Nephron progenitor cell (in vitro differentiated cells): ENCODE measurements around the gene RAP1B.
"Not testable (repeated sequence)": the region's sequence is repeated elsewhere in the genome, so short reads cannot be mapped to it uniquely, and the experiment has no call there.

Source experiments
- DNase-seq: peaks from one replicate; pipeline ENCODE4 v3.0.0; 2021
- H3K27ac Mint-ChIP-seq: 2 replicates; pipeline ENCODE4 v1.8.0; 2021; ENCODE audit warnings: mild to moderate bottlenecking, moderate library complexity, mixed read lengths
- H3K27me3 Mint-ChIP-seq: 2 replicates; pipeline ENCODE4 v1.8.0; 2021; ENCODE audit warnings: mild to moderate bottlenecking, low read depth, mixed read lengths; ENCODE audit not compliant: poor library complexity
- H3K36me3 Mint-ChIP-seq: 2 replicates; pipeline ENCODE4 v1.8.0; 2021; ENCODE audit warnings: low read depth, mixed read lengths
- H3K4me1 Mint-ChIP-seq: 2 replicates; pipeline ENCODE4 v1.8.0; 2021; ENCODE audit warnings: mixed read lengths
- H3K4me3 Mint-ChIP-seq: 2 replicates; pipeline ENCODE4 v1.8.0; 2021; ENCODE audit warnings: mild to moderate bottlenecking, moderate library complexity, mixed read lengths
- H3K9me3 Mint-ChIP-seq: 2 replicates; pipeline ENCODE4 v1.8.0; 2021; ENCODE audit warnings: mild to moderate bottlenecking, moderate library complexity, mixed read lengths
- TF ChIP-seq, protein P1 (sequence below): fragments of 200-600 bp; sonication (generic); IDR thresholded peaks from 2 replicates; pipeline ENCODE4 v1.5.0; 2021; ENCODE audit warnings: antibody characterized with exemption

Gene RAP1B

DNA sequence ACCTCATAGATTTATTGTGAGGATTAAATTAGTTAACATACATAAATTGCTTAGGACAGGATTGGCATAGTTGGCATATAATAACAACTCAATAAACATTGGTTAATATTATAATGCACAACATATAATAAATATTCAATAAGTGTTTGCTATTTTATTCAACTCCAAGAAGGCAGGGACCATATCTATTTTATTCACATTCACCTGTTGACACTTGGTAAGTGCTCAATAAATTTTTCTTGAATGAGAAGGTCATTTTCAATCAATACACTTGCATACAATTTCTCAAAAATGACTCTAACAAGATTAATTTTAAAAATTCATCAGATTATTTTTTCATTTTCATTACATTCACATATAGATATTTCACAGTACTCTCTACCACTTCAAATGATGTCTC lies 63.7 kb downstream of the RAP1B start:
- H3K4me1 Mint-ChIP-seq = peaks cover 8% of the 10 kb centered on the region
- TF ChIP-seq, protein P1, sequence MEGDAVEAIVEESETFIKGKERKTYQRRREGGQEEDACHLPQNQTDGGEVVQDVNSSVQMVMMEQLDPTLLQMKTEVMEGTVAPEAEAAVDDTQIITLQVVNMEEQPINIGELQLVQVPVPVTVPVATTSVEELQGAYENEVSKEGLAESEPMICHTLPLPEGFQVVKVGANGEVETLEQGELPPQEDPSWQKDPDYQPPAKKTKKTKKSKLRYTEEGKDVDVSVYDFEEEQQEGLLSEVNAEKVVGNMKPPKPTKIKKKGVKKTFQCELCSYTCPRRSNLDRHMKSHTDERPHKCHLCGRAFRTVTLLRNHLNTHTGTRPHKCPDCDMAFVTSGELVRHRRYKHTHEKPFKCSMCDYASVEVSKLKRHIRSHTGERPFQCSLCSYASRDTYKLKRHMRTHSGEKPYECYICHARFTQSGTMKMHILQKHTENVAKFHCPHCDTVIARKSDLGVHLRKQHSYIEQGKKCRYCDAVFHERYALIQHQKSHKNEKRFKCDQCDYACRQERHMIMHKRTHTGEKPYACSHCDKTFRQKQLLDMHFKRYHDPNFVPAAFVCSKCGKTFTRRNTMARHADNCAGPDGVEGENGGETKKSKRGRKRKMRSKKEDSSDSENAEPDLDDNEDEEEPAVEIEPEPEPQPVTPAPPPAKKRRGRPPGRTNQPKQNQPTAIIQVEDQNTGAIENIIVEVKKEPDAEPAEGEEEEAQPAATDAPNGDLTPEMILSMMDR = no peak
- H3K27me3 Mint-ChIP-seq = no peaks in the 10 kb centered on the region
- H3K36me3 Mint-ChIP-seq = no peaks in the 10 kb centered on the region
- no peaks in the 10 kb centered on the region for H3K9me3 Mint-ChIP-seq
- no peak for DNase-seq
- no peak overlapping the region for H3K4me3 Mint-ChIP-seq
- H3K27ac Mint-ChIP-seq = no peak overlapping the region

DNA sequence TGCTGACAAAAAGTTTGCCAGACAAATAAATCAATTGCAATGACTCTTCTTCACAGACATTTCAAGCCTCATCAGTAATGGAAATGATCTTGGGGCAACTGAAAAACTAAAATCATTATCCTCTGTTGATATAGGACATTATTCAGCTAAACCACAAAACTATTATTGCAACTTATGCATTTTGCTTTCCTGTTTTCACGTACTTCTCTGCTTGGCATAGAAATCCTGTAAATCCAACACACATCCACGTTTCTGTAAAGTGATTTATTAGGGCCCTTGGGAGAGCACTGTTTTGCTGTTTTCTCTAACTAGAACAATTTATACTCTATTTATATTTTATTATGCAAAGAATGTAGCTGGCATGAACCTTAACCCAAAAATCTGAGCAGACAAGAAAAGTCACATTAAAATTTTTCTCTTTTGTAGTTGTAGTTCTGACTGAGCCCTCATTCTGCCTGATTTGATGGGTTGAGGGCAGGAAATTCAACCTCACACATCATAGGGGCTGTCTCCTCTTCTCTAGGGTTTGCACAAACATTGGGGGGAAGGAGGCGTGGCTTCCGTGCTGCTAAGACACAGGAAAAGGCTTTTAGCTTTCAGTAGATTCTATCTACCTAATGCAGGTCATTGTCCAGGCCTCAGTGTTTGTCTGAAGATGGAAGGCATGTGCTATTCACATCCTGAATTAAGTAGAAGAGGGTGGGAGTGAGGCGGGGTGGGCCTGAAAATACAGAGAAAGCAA lies 64.6 kb downstream of the RAP1B start:
- Mint-ChIP-seq H3K4me3 (no peak overlapping the region), H3K27ac (peak overlapping the region; percentile 43), H3K9me3 (no peaks in the 10 kb centered on the region), H3K36me3 (no peaks in the 10 kb centered on the region), H3K27me3 (no peaks in the 10 kb centered on the region), H3K4me1 (peaks cover 8% of the 10 kb centered on the region)
- peak; percentile 7 for DNase-seq
- TF ChIP-seq, protein P1 = no peak

DNA sequence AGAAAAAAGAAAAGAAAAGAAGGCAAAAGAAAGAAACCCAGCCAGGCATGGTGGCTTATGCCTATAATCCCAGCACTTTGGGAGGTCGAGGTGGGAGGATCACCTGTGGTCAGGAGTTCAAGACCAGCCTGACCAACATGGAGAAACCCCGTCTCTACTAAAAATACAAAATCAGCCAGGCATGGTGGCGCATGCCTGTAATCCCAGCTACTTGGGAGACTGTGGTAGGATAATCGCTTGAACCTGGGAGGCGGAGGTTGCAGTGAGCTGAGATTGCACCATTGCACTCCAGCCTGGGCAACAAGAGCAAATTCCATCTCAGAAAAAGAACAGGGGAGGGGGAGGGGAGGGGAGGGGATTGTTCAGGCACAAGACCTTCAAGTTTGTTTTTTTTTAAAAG lies 66.2 kb downstream of the RAP1B start:
- H3K4me3 Mint-ChIP-seq, H3K36me3 Mint-ChIP-seq, H3K27me3 Mint-ChIP-seq, H3K4me1 Mint-ChIP-seq, H3K9me3 Mint-ChIP-seq, DNase-seq, H3K27ac Mint-ChIP-seq: not testable (repeated sequence)

- Mint-ChIP-seq H3K4me3 (peak overlapping the region; percentile 98), H3K9me3 (no peaks in the 10 kb centered on the region), H3K4me1 (peaks cover 32% of the 10 kb centered on the region), H3K27me3 (no peaks in the 10 kb centered on the region), H3K36me3 (peaks cover 13% of the 10 kb centered on the region), H3K27ac (peak overlapping the region; percentile 98)
- no peak for DNase-seq
- TF ChIP-seq, protein P1 = no peak
Observed at GRCh38 chr12:68686262-68686594, 75.5 kb downstream of the RAP1B start.

DNA sequence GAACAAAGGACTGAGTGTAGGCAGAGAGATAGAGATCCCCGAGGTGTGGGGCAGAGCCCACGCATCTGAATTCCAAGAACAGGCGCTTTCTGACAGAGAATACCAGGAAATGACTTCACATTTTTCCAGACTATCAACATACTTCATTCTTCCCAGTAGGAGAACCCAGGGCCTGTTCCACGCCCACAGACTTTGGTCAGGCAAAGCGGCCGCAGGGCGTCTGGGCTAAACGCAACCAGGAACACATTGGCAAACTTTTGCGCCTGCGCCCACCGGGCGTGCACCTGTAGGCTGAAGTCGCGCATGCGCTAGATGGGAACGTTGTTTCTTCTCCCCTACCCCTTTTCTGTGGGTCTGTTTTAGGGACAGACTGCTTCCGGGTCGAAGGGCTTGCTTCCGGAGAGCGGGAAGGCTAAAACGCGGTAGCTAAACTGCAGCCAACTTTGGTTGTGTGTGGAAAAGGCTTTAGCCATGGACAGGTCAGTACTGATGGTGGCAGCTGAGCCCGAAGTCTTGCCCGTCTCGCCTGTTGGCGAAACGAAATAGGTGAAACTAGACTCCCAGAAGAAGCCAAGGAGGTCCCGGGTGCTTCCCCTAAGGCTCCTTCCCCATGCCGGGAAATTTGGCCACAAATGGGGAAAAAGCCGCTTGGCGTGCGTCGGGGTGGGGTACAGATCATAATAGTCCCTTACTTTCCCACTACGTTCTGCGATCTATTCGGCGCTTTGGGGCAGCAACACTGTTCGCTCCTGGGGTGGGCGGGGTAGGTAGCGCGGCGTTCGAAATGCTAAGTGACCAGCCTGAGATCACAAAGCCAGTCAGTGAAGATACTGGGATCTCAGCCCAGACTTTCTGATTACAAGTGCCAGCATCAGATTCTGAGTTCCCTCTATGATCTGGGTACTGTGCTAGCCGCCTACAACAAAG lies 76.2 kb downstream of the RAP1B start, which contains the start of gene NUP107:
TSS of gene NUP107 (plus strand) at position 384 of the 927 bp plus-strand sequence. CDS start at position 472, 88 bp downstream.
- Mint-ChIP-seq H3K27me3 (no peaks in the 10 kb centered on the region), H3K27ac (peak within 1 kb of the TSS; percentile 98), H3K36me3 (peaks cover 13% of the 10 kb centered on the region), H3K4me1 (peaks cover 32% of the 10 kb centered on the region), H3K4me3 (peak within 1 kb of the TSS; percentile 98), H3K9me3 (no peaks in the 10 kb centered on the region)
- TF ChIP-seq, protein P1 = no peak
- DNase-seq = peak; percentile 98

DNA sequence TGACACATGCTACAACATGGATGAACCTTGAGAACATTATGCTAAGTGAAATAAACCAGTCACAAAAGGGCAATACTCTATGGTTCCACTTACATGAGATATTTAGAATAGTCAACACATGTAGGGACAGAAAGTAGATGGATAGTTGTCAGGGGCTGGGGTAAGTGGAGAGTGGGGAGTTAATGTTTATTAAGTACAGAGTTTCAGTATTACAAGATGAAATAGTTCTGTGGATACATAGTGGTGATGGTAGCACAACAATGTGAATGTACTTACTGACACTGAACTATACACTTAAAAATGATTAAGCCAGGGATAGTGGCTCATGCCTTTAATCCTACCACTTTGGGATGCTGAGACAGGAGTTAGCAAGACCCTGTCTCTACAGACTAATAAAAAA lies 84.8 kb downstream of the RAP1B start:
- no peaks in the 10 kb centered on the region for H3K27me3 Mint-ChIP-seq
- H3K4me1 Mint-ChIP-seq = no peaks in the 10 kb centered on the region
- peaks cover 64% of the 10 kb centered on the region for H3K36me3 Mint-ChIP-seq
- no peaks in the 10 kb centered on the region for H3K9me3 Mint-ChIP-seq
- H3K27ac Mint-ChIP-seq = no peak overlapping the region
- no peak for DNase-seq
- TF ChIP-seq, protein P1 = no peak
- H3K4me3 Mint-ChIP-seq = no peak overlapping the region
